Activated CD4-positive, alpha-beta T cell treated with anti-CD3 and anti-CD28 coated beads for 1 hour (primary cell): ENCODE results near the gene GGACT.

Experiments
- DNase-seq: peaks from one replicate; pipeline ENCODE4 v3.0.0-alpha.2; 2020

Gene GGACT

DNA sequence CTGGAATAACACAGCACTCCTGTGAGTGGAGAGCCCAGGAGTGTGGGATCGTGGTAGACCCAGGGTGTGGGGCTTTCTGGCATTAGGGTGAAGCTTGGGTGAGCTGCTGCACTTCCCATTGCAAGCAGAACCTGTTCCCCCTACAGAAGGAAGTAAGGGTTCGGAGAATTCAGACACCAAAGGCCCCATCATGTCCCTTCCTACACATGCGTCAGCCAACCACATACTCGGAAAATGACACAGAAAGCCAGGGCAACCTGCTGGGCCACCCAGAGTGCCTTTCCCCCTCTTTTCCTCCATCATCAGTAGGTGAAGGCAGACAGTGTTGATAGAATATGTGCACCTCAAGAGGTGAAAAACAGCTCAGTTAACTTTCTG lies 42.9 kb downstream of the GGACT start:
- DNase-seq = no peak

GRCh38 chr13:100544866-100545683 lies 43.5 kb downstream of the GGACT start:
- DNase-seq = no peak

DNA sequence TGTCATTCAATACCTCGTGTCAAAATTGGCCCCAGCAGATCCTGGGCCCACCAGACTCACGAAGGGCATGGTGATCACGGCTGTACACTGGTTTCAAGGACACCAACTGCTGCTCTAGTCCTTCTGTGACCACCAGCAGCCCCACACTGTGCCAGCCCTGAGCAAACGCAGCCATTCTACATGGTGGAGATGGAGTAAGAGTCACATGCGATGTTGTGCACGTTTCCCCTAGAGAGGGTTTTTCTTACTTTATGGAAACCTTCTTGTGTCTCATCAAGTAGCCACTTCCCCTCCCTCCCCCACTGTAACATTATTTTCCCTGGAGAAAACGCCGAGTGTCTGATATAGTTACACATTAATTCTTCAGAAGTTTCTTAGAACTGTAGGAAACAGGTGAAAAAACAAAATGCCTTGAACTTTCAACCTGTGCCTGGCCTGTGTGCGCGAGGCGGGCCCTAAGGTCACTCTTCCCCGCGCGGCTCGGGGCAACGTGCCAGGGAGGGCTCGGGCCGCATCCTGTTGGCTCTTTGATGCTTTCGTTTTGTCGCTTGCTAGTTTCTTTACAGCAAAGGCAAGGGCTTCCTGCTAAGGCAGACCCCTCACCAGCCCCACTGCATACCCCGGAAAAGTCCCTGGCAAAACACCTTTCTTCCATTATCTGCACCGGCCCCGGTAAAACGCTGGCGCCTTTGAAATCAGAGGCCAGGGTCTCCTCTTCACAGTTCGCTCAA lies 44.6 kb downstream of the GGACT start:
- DNase-seq = no peak

GRCh38 chr13:100542826-100543156 lies 45.8 kb downstream of the GGACT start:
- no peak for DNase-seq

GRCh38 chr13:100541897-100542825 lies 46.4 kb downstream of the GGACT start:
- DNase-seq = no peak

GRCh38 chr13:100540621-100541020 lies 48.0 kb downstream of the GGACT start:
- no peak for DNase-seq

DNA sequence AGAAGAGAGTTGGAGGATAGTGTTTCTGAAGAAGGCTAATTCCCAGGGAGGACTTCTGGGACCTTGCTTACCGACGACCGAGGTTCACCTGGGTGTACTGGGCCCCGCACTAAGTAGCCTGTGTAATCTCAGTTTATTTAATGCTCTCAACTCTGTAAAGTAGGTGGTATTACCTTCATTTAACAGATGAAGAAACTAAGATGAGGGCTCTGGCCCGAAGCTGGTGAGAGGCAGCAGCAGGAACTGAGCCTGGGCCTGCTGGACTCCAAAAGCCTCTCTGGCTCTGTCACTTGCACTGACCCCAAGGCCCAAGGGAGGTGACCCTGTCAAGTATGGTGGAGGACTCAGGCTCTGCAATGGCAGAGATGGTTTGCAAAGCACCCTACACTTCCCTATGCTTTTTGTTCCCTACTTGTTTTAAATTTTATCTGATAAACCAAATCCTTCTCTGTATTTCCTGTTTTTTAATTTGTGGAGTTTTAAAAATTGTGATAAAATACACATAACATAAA lies 50.6 kb downstream of the GGACT start:
- DNase-seq = no peak

DNA sequence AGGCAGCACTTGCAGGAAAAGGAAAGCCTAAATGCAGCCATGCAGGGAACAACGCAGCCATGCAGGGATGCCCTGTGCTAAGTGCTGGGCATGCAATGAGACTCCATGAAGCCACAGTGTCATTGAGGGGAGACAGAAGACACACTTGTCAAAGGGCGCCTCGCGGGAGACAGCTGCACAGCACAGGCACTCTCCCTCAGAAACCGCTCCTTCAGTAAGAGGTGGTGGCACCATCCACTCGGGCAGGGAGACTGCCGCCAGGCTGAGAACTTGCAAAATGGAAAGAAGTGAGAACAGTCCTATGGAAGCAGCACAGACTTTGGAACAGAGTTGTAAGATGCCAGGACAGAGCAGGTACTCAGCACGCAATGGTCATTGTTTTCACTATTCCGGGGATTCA lies 51.1 kb downstream of the GGACT start:
- DNase-seq = no peak

DNA sequence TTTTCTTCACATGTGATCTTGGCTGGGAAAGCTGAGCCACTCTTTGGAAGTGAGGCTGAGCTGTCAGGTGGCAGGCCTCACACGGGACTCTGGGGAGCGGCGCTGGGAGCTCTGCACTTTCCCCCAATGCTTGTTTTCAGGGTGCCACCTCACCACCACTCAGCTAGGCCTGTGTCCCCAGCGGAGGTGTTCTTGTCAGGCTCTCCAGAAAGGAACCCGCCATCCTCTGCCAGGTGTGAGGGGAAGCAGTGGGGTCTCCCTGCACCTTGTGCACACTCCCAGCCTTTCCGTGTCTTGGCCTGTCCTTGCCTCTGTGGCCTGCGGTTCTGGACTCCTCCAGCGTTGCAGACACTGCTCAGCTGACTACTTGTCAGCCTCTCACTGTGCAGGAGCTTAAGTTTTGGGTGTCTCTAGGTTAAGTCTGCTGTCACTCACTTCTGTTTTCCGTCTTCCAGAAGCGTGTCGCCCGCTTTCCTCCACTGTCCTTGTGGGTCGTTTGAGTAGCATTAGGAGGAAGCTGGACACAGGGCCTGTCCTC lies 51.9 kb downstream of the GGACT start:
- no peak for DNase-seq

GRCh38 chr13:100535426-100536135 lies 53.0 kb downstream of the GGACT start:
- no peak for DNase-seq

GRCh38 chr13:100534911-100535310 lies 53.7 kb downstream of the GGACT start:
- no peak for DNase-seq

- no peak for DNase-seq
Measured at GRCh38 chr13:100534147-100534843, 54.3 kb downstream of the GGACT start.

DNA sequence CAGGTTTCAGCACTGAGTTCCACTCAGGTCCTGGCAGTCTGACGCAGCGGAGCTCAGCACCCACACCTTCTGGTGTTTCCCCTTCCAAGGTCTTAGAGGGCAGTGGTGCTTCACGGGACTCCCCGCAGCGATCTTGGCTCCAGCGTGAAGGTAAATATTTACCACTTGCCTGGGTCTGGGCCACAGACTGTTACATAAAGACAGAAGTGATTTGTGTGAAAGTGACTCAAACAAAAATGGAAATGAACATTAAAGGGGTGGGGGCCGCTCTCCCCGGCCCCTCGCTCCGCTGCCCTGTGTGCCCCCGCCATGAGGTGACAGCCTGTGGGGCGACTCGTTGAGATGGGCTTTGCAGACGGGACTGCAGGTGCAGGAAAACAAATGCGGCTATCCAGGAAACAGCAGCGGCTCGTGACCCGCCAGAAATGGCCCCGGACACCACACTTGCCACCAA lies 55.0 kb downstream of the GGACT start:
- DNase-seq = no peak

DNA sequence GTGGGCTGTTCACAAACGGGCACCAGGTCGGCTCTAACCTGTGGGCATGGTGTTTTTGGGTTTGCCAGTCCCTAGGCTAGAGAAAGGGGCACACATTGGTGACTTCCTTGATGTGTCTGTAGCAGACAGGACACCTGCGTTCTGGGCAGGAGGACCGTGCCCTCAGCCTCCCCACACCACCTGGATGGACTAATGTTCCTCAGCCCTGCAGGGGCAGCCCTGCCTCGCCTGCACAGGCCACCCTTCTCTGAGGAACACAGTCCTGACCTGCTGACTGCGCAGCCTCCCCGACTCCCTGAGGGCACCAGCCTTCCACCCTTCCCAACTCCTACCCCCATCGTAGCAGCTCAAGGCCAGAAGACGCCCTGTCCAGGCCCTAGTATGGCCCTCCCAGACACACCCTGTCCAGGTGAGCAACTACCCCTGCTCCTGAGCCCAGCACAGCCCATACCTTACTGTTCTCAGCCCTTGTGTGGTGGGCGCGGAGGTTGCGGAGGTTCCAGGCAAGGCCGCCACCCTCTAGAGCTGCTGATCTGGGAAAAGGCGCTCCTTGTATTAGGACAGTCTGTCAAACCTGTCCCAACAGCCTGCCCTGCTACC lies 55.7 kb downstream of the GGACT start:
- DNase-seq = no peak

GRCh38 chr13:100532090-100532766 lies 56.4 kb downstream of the GGACT start:
- no peak for DNase-seq

DNA sequence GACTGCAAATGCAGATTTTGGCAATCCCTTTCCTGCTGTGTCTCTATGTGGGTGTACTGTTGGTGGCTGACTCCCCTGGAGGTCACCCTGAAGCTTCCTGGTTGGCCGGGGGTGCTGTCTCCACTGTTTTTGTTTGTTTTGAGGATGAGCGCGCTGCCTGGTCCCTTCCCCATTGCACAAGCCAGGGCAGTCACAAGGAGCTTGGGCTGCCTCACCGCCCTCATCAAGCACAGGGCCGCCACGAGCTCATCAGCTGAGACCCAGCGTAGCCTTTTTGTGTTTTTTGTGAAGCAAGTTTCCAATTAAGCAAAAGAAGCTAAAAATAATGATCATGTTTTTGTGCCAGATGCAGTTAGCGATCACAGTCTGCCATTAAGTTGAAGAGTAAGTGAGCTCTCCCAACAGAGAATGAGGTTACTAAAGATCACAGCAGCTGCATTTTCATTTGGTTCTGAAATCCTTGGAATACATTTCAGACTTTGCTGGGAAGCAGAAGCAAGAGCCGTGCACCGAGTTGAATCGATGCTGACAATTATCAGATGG lies 57.8 kb downstream of the GGACT start:
- no peak for DNase-seq

DNA sequence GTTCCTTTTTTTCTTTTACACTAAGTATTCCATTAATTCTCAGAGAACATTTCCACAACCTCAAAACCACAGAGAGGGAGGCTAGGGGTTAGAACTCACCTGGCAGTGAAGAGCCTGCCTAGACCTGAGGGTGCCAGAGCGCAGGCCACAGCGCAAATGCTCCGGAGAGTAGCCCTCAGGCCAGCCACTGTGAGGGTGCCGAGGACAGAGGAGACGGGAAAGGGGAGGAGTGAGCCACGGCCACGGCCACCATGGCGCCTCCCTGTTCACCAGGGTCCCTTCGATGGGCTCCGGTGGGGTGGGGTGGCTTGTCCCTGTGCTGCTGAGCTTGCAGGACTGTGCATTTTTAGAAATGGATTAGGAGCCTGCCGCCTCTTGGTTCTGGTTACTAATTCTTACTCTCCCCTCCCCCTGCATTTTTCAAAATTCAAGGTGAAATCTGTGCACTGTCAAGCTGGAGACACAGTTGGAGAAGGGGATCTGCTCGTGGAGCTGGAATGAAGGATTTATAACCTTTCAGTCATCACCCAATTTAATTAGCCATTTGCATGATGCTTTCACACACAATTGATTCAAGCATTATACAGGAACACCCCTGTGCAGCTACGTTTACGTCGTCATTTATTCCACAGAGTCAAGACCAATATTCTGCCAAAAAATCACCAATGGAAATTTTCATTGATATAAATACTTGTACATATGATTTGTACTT lies 58.8 kb downstream of the GGACT start:
- DNase-seq = no peak

- no peak for DNase-seq
Measured at GRCh38 chr13:100528820-100529219, 59.8 kb downstream of the GGACT start.

DNA sequence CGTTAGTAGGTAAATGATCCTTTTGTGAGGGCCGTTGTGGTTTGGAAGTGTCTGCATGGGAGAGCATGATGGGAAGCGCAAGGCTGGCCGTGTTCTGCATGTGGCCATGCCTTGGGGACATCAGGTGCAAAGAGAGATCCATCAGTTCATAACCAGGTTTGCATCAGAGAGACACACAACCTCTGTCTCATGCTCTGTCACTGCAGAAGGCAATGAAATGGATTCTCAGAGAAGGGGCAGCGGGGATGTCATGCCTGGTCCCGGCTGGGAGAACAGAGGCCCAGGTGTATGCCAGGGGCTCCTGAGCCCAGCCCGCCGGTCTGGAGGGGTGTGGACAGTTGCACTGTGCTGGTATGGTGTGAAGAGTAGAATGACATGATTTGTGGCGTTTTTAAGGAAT lies 60.2 kb downstream of the GGACT start:
- DNase-seq = no peak

- no peak for DNase-seq
Measured at GRCh38 chr13:100527644-100528043, 60.9 kb downstream of the GGACT start.
